ENCODE data around the gene GRID1.

DNA sequence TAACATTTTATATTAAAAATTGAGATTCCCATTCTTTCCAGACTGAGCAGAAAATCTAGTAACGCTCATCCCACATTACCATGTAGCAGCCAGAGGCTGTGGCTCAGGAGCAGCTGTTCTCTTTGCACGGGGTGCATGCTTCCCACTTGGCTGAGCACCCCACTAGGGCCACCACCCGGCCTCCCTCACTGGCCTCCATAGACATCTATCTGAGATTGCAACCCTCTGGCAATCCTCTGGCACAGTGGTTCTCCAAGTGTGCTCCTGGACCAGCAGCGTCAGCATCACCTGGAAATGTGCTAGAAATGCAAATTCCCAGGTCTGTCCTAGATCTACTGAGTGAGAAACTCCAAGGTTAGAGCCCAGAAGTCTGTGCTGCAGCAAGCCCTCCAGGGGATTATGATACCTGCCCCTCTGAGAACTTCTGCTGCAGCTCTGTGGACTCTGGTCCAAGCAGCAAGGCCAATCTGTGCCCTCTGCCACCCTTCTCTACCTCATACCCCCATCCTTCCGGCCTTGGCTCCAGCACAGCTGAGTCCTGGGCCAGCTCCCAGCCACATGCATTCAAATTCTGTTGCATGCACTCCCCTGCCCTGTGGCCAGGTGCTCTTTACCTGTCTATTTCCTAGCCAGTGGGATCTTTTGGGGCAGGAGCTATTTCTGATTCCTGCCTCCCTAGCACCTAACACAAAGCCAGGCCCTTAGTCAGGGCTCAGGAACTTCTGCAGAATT, 301.5 kb downstream of the GRID1 start:
- TF ChIP-seq, protein P1, sequence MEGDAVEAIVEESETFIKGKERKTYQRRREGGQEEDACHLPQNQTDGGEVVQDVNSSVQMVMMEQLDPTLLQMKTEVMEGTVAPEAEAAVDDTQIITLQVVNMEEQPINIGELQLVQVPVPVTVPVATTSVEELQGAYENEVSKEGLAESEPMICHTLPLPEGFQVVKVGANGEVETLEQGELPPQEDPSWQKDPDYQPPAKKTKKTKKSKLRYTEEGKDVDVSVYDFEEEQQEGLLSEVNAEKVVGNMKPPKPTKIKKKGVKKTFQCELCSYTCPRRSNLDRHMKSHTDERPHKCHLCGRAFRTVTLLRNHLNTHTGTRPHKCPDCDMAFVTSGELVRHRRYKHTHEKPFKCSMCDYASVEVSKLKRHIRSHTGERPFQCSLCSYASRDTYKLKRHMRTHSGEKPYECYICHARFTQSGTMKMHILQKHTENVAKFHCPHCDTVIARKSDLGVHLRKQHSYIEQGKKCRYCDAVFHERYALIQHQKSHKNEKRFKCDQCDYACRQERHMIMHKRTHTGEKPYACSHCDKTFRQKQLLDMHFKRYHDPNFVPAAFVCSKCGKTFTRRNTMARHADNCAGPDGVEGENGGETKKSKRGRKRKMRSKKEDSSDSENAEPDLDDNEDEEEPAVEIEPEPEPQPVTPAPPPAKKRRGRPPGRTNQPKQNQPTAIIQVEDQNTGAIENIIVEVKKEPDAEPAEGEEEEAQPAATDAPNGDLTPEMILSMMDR (IDR thresholded peaks at IDR 0.05), result no peak
- TF ChIP-seq ZFX (IDR thresholded peaks at IDR 0.05; ENCODE audit: borderline replicate concordance), result no peak

Measured in 22Rv1 (cell line).